KOPT-K1 (cell line): Measurements from ENCODE around the gene REEP1.
"Not testable (repeated sequence)": the region's sequence is repeated elsewhere in the genome, so short reads cannot be mapped to it uniquely, and the experiment has no call there.

Source experiments
- H3K27ac ChIP-seq: fragments of 200-600 bp; sonication (generic); 2 replicates; pipeline ENCODE4 v1.5.1; 2016; ENCODE audit warnings: antibody characterized with exemption, mild to moderate bottlenecking, low read depth, low read length; ENCODE audit not compliant: poor library complexity, severe bottlenecking
- H3K36me3 ChIP-seq: fragments of 200-600 bp; sonication (generic); 2 replicates; pipeline ENCODE4 v1.5.1; 2017; ENCODE audit warnings: antibody characterized with exemption, mild to moderate bottlenecking, low read length, moderate library complexity; ENCODE audit not compliant: insufficient read depth
- H3K9me3 ChIP-seq: fragments of 200-600 bp; sonication (generic); 2 replicates; pipeline ENCODE4 v1.5.1; 2017; ENCODE audit warnings: antibody characterized with exemption, low read length, mild to moderate bottlenecking; ENCODE audit not compliant: insufficient read depth, poor library complexity, severe bottlenecking

REEP1 gene

DNA sequence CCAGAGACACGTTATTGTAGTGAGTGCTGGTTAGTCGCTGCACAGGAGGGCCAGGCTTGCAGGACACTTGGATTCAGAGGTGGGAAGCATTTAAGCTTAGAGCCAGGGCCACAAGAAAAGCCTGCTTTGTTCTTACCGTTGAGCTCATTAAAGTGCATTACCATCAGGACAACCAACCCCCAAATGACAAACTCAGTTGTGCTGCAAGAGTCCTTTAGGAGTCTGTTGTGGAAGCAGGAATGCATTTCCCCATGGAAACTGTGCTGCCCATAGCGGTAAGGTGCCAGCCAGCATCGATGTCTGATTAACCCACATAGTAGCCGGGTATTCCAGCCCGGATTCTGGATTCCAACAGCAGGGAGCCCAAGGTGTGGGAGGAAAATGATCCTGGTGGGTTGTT lies 23.4 kb upstream of the REEP1 start:
- Histone ChIP-seq H3K9me3 (no peaks in the 10 kb centered on the region), H3K27ac (no peak overlapping the region), H3K36me3 (no peaks in the 10 kb centered on the region)

DNA sequence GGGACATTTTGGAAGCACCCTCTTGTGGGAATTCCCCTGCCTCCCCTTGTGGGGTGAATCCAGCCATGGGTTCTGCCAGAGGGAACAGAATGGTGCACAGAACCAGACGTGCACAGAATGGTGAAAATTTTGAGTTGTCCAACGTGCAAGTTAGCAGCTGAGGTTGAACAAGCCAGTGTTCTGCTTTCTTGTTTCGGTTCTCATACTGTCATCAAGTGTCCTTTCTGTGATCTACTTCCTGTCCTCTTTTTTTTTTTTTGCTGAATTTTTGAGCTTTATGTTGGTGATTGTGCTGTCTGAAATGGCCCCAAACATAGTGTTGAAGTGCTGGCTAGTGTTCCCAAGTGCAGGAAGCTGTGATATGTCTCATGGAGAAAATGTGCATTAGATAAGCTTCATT lies 21.5 kb upstream of the REEP1 start:
- H3K9me3 ChIP-seq, result no peaks in the 10 kb centered on the region
- H3K27ac ChIP-seq, result no peak overlapping the region

DNA sequence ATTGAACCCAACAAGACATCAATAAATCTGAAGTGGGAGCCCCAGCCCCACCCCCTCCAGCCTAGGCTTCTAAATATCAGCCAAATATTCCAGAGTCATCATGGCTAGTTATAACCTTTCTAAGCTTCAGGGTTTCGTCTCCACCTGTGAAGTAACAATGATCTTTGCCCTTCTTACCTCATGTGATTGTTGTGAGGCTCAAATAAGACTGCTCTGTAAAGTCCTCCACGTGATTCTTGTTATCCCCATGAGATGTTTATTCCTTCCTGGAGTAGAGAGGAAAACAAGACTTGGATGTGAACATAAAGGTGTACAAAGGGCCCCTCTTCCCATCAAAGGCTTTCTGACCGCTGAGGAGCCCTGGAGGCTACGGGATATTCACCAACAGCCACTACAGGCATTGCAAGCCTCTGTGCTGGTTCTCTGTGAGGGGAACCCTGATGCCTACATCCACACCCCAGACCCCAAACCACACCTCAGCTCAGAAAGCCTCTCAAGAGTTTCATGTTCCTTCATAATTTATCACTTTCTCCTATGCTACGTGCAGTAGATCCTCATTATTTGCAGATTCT lies 20.1 kb upstream of the REEP1 start:
- Histone ChIP-seq H3K27ac (no peak overlapping the region), H3K36me3 (no peaks in the 10 kb centered on the region), H3K9me3 (no peaks in the 10 kb centered on the region)

More for the DNA sequence above, 21.5 kb upstream of the REEP1 start:
- H3K36me3 ChIP-seq, result no peaks in the 10 kb centered on the region

DNA sequence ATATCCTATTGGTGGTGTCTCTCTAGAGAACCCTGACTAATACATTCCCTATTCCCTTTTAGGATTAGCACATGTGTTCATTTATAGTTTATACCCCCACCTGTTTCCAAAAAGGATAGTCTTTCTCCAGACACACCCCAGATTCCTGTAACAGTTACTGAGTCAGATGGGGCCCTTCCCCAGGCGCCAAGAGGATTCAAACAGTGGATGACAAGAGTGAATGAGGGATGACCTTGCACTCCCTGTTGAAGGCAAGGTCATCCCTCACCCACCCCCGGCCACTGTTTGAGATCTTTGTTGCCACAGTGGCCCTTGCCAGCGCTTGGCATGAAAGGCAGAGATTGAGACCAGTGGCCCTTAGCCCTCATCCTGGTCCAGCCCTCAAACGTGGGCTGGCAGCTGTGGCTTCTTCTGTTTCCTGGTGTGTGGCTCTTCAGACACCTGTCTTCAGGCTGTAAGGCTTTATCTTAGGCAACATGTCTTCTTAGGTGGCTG lies 15.3 kb upstream of the REEP1 start:
- no peaks in the 10 kb centered on the region for H3K36me3 ChIP-seq
- no peak overlapping the region for H3K27ac ChIP-seq
- H3K9me3 ChIP-seq, result no peaks in the 10 kb centered on the region

DNA sequence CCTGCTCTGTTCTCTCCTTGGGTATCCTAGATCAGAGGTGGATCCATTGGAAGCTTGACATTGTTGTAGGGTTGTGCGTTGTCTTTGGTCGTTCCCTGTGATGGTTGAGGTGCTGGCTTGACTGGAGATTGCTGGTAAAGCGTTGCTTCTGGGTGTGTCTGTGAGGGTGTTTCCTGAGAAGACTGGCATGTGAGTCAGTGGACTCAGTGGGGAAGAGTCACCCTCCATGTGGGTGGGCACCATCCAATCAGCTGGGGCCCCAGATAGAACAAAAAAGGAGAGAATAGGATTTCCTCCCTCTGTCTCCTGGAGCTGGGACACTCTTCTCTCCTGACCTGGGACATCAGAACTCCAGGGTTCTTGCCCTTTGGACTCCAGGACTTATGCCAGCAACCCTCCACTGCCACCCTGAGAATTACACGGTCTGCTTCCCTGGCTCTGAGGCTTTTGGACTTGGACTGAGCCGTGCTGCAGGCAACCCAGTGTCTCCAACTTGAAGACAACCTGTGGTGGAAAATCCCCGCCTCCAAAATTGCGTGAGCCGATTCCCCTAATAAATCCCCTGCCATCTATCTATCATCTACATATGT lies 14.8 kb upstream of the REEP1 start:
- H3K27ac ChIP-seq, result no peak overlapping the region
- no peaks in the 10 kb centered on the region for H3K9me3 ChIP-seq
- no peaks in the 10 kb centered on the region for H3K36me3 ChIP-seq

DNA sequence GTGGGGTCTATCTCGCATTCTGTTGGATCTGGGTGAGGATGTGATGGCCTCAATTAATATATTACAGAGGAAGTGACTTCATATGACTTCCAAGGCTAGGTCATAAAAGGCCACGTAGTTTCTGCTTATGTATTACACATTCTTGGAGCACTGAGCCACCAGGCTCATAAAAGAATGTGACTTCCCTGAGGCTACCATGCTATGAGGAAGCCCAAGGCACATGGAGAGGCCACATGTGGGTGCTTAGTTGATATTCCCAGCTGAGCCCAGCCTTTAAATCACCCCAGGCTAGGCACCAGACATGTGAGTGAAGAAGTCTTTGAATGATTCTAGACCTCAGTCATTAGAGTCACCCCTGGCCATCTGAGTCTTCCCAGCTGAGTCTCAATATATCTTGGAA lies 13.3 kb upstream of the REEP1 start:
- H3K36me3 ChIP-seq, result no peaks in the 10 kb centered on the region
- no peaks in the 10 kb centered on the region for H3K9me3 ChIP-seq
- H3K27ac ChIP-seq, result no peak overlapping the region

DNA sequence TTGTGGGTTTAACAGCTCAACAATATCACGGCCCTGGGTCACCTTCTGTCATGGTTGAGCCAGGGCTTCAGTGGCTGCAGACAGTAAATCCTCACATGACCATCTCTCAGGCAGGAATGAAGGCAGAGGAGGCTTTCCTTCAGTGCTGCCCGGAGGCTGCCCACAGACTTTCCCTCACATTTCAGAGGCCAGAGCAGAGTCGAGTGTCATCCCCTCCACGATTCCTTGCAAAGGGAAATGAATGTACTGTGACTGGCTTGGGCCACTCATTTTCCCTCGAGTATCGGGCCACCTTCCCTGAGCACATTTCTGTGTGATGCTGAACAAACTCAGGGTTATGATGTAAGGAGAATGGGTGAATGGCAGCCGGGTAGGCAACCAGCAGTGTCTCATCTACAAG lies 10.0 kb upstream of the REEP1 start:
- Histone ChIP-seq H3K9me3 (peaks cover 2% of the 10 kb centered on the region), H3K27ac (no peak overlapping the region), H3K36me3 (no peaks in the 10 kb centered on the region)

DNA sequence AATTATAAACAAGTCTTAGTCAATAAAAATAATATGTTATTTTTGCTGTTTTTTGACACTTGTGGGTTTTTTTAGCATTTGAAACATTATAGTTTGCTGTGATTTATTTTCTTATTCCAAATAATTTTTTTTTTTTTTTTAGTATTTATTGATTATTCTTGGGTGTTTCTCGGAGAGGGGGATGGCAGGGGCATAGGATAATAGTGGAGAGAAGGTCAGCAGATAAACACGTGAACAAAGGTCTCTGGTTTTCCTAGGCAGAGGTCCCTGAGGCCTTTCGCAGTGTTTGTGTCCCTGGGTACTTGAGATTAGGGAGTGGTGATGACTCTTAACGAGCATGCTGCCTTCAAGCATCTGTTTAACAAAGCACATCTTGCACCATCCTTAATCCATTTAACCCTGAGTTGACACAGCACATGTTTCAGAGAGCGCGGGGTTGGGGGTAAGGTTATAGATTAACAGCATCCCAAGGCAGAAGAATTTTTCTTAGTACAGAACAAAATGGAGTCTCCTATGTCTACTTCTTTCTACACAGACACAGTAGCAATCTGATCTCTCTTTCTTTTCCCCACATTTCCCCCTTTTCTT lies 8.5 kb upstream of the REEP1 start:
- H3K36me3 ChIP-seq, H3K27ac ChIP-seq: not testable (repeated sequence)
- H3K9me3 ChIP-seq, result peaks cover 17% of the 10 kb centered on the region

DNA sequence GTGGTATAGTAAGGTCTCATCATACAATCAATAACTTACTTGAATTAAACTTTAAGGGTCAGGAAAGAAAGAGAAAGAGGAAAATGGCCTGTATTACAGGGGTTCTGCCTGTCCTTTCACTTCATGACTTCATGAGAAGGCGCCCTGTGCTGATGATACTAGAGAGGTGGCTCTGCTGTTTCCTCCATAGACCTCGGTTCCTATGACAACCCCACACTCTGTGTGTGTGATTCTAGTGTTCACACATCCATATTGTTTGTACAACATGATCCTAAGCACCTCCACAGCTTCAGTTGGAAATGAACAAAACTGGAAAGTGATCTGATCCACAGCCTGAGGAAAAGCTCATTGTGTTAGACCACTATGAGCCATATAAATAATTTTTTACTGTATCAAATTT lies 7.0 kb upstream of the REEP1 start:
- Histone ChIP-seq H3K36me3 (no peaks in the 10 kb centered on the region), H3K27ac (no peak overlapping the region), H3K9me3 (peaks cover 32% of the 10 kb centered on the region)

DNA sequence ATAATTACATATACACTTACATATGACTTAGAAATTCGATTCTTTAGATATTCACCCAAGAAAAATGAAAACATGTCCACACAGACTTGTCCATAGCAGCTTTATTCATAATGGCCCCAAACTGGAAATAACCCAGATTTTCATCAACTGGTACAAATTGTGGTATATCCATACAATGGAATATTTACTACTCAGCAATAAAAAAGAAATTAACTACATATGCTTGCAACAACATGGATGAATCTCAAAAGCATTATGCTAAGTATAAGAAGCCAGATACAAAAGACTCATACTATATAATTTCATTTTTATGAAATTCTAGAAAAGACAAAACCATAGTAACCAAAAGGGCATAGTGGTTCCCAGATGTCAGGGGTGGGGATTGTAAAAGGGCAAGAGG lies 5.1 kb upstream of the REEP1 start:
- H3K27ac ChIP-seq, result no peak overlapping the region
- H3K36me3 ChIP-seq, result no peaks in the 10 kb centered on the region
- H3K9me3 ChIP-seq, result peaks cover 33% of the 10 kb centered on the region

DNA sequence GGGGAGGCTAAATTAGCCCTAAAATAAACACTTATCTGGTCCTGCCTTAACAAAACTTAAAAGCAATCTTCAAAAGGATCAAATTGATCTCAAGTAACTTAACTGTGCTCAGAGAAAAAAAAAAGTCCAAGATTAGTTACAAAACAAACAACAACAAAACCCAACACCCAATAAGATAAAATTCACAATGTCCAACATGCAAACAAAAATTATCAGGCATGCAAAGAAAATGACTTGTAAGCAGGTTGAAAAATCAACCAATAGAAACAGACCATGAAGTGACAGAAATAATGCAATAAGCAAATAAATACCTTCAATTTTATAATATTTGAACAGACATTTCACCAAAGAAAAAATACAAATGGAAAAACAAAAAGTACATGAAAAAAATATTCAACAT lies 4.0 kb upstream of the REEP1 start:
- H3K36me3 ChIP-seq, result no peaks in the 10 kb centered on the region
- H3K27ac ChIP-seq, result no peak overlapping the region
- H3K9me3 ChIP-seq, result peaks cover 33% of the 10 kb centered on the region

DNA sequence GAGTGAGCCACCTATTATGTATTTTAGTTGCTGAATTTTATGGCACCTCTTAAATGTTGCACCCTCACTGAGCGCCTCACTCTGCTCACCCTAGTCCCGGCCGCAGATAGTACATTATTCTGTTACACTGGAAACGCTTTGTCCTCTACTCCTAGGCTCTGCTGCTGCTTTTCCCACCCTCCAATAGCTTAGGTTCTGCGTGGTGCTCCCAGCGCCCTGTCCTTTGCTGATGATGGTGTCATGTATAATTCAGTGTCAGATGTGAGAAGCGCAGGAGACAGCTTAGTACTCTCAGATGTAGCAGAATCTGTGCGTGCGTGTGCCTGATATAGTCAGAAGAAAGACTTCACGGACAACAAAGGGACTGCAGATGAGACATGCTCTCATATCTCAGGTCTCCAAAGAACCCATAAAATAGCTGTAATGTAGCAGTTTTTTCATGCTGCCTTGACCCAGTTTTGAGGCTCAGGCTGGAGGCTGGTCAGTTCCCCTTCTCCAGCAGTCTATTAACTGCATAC lies 1.4 kb upstream of the REEP1 start:
- Histone ChIP-seq H3K27ac (no peak overlapping the region), H3K36me3 (no peaks in the 10 kb centered on the region), H3K9me3 (peaks cover 33% of the 10 kb centered on the region)

DNA sequence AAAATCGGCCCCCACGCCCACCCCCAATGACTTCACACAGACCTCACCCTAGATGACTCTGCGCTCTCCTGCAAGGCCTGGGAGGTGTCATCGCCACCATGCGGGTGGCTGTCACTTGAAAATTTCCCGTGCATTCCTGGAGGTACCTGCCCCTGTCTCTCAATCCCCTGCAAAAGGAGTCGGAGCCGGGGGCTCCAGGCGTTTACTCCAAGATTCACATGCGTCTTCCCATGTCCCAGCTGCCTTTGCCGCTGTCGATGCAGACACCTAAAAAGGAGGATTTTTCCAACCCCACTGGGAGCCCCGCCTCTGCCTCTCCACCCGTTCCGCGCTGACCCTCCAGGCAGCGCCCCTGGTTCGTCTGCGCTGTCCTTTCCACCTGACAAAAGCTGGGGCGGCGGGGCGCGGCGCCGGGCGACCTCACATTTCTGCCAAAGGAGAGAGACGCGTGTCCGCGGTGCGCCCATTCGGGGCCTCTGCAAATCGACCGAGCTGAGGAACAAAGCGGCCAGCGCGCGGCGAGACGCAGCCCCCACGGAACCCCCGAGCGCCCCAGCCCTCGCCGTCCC lies 667 bp downstream of the REEP1 start:
- H3K36me3 ChIP-seq, result no peaks in the 10 kb centered on the region
- no peak overlapping the region for H3K27ac ChIP-seq
- H3K9me3 ChIP-seq, result peaks cover 25% of the 10 kb centered on the region

DNA sequence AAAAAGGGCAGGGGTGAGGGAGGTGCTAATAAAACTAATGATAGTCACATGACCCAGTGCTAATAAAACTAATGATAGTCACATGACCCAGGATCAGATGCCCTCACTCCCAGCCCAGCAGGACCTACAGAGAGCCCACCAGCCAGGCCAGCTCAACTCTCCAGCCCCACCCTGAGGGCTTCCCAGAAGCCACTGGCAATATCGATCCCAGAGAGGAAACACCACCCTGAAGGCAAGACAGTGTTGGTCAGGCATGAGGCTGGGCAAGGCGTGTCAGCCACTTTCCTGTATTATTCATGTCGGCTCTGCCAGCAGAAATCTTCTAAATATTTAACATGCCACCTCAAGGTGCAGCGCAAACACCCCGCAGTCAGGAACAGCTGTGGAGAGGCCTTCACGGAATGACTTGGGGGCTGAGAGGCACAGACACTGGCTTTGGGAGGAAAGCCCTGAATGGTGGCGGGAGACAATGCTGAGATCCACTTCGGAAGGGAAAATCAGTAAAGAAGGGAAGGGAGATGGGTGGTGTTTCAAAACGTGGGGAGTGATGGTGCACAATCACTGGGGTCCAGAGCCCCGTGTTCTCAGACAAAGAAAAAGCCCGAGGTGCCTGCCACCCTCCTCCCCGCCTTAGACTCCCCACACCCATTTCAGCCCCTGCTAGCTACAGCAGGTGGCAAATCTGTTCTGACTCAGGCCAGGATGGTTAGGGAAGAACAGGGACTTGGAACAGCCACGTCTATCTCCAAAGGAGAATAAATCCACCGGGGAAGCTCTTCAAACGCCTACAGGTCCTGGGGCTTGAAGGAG lies 1.4 kb downstream of the REEP1 start:
- Histone ChIP-seq H3K27ac (no peak overlapping the region), H3K9me3 (peaks cover 18% of the 10 kb centered on the region), H3K36me3 (no peaks in the 10 kb centered on the region)

DNA sequence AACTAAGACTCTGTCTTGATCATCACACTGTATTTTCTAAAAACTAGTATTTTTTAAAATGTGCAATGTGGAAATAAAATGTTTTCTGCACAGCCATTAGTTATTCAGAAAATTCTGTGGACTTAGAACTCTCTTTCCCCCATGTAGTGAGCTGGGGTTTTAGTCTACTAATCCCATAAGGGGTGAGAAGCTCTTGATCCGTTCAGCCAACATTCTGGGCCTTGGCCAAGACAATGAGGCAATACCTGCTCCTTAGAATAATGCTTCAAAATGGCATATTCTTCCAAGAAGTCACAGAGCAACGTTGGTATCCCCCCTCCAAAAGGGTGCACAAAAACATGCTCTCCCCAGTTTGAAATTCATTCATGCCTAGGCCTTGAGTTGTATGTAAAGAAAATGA lies 4.0 kb downstream of the REEP1 start:
- Histone ChIP-seq H3K36me3 (no peaks in the 10 kb centered on the region), H3K27ac (no peak overlapping the region), H3K9me3 (no peaks in the 10 kb centered on the region)
